Astrocyte (in vitro differentiated cells and primary cell): ENCODE measurements around the gene FER.

ENCODE experiments used
- CTCF ChIP-seq: IDR thresholded peaks from 2 replicates; pipeline ENCODE4 v1.5.1; 2011; ENCODE audit warnings: low read depth, mild to moderate bottlenecking, inconsistent platforms, low read length, moderate library complexity; ENCODE audit not compliant: insufficient read depth
- EZH2 ChIP-seq: IDR thresholded peaks from 2 replicates; pipeline ENCODE4 v1.6.1; 2012; ENCODE audit warnings: mild to moderate bottlenecking, low read length, inconsistent platforms; ENCODE audit not compliant: insufficient read depth

- no peak for TF ChIP-seq CTCF
- no peak for TF ChIP-seq EZH2
Measured at GRCh38 chr5:109111680-109112079, 364.0 kb downstream of the FER start.
